ENCODE measurements around the gene ST3GAL5.
A peak's percentile ranks its signal among the peaks of the same experiment; 100 is the strongest.
"Not testable (repeated sequence)": the region's sequence is repeated elsewhere in the genome, so short reads cannot be mapped to it uniquely, and the experiment has no call there.

ST3GAL5 gene

GRCh38 chr2:85893428-85894258, 4.9 kb upstream of the ST3GAL5 start:
- DNase-seq = no peak

GRCh38 chr2:85892216-85892944, 3.6 kb upstream of the ST3GAL5 start:
- DNase-seq = no peak

- no peak for DNase-seq
Measured at GRCh38 chr2:85890522-85891176, 1.9 kb upstream of the ST3GAL5 start.

GRCh38 chr2:85889627-85890281, 964 bp upstream of the ST3GAL5 start:
- no peak for DNase-seq

GRCh38 chr2:85888020-85888683, 638 bp downstream of the ST3GAL5 start:
- peak; percentile 33 for DNase-seq

GRCh38 chr2:85887566-85888019, 1.2 kb downstream of the ST3GAL5 start:
- peak; percentile 58 for DNase-seq

GRCh38 chr2:85886590-85886989, 2.2 kb downstream of the ST3GAL5 start:
- peak; percentile 46 for DNase-seq

GRCh38 chr2:85886141-85886540, 2.6 kb downstream of the ST3GAL5 start:
- DNase-seq = no peak

- DNase-seq = not testable (repeated sequence)
Measured at GRCh38 chr2:85881781-85882180, 7.0 kb downstream of the ST3GAL5 start.

GRCh38 chr2:85880716-85881328, 8.0 kb downstream of the ST3GAL5 start:
- not testable (repeated sequence) for DNase-seq

GRCh38 chr2:85878719-85879370, 9.9 kb downstream of the ST3GAL5 start:
- DNase-seq = no peak

- DNase-seq = no peak
Measured at GRCh38 chr2:85875350-85876050, 13.3 kb downstream of the ST3GAL5 start.

- DNase-seq = no peak
Measured at GRCh38 chr2:85873679-85874078, 15.1 kb downstream of the ST3GAL5 start.

- DNase-seq = no peak
Measured at GRCh38 chr2:85872536-85873161, 16.1 kb downstream of the ST3GAL5 start.

- DNase-seq = no peak
Measured at GRCh38 chr2:85871494-85872164, 17.2 kb downstream of the ST3GAL5 start.

- no peak for DNase-seq
Measured at GRCh38 chr2:85868822-85869221, 20.0 kb downstream of the ST3GAL5 start.

- DNase-seq = no peak
Measured at GRCh38 chr2:85867556-85868292, 21.1 kb downstream of the ST3GAL5 start.

- no peak for DNase-seq
Measured at GRCh38 chr2:85867121-85867520, 21.7 kb downstream of the ST3GAL5 start.

- no peak for DNase-seq
Measured at GRCh38 chr2:85866165-85866659, 22.6 kb downstream of the ST3GAL5 start.

All from activated CD4-positive, alpha-beta T cell treated with anti-CD3 and anti-CD28 coated beads, Interleukin-2, amount 50 U/mL, for 1 hour (primary cell).